ENCODE measurements around the gene RAB29. TPM values are rescaled to one million over a fixed set of nuclear protein-coding genes. Genes with fewer than 3 reads are reported as not detected.

The RAB29 gene
- total and polyA plus RNA-seq, 2 donors (not counting 1 experiment from before 2014, with no cell fraction given), result 34.5 to 35.2 TPM

- H3K4me3 ChIP-seq (replicated peaks in 1 of 4; ENCODE audit: control extremely low read depth in 1 of 4, insufficient read depth in 1 of 4, low read depth in 3 of 4, low read length in 4 of 4), result no peak overlapping the region
- no peaks in the 10 kb centered on the region for H3K36me3 ChIP-seq (ENCODE audit: control insufficient read depth, insufficient read depth, low read length)
- no peaks in the 10 kb centered on the region for H3K79me2 ChIP-seq (ENCODE audit: control insufficient read depth, insufficient read depth, low read length)
- no peak for DNase-seq (ENCODE audit: low read depth in 2 of 2)
- H4K20me1 ChIP-seq (ENCODE audit: control insufficient read depth, extremely low read depth, insufficient read depth, low read length), result no peaks in the 10 kb centered on the region
- no peak overlapping the region for H3K27ac ChIP-seq (ENCODE audit: insufficient read depth, low read length)
- TF ChIP-seq CTCF (conservative IDR thresholded peaks at IDR 0.05 in 1 of 2, IDR thresholded peaks at IDR 0.05 in 1 of 2; ENCODE audit: low read depth in 1 of 2, low read length in 2 of 2), result no peak
- no peak for TF ChIP-seq EZH2 (IDR thresholded peaks at IDR 0.05; ENCODE audit: low read length, missing control alignments)
- H3K9ac ChIP-seq (ENCODE audit: insufficient read depth, low read length), result no peak overlapping the region
- H3K4me2 ChIP-seq (ENCODE audit: extremely low read depth, insufficient read depth, low read length), result no peak overlapping the region
- H3K4me1 ChIP-seq (ENCODE audit: control insufficient read depth, extremely low read depth, insufficient read depth, low read length), result no peaks in the 10 kb centered on the region
- no peaks in the 10 kb centered on the region for H3K9me3 ChIP-seq (ENCODE audit: control insufficient read depth, insufficient read depth, low read depth, low read length)
- H2AFZ ChIP-seq (ENCODE audit: low read length), result no peak overlapping the region
- no peaks in the 10 kb centered on the region for H3K27me3 ChIP-seq (ENCODE audit: control insufficient read depth, insufficient read depth, low read length)
Measured at GRCh38 chr1:205785446-205785845, 10.2 kb upstream of the RAB29 start.

DNA sequence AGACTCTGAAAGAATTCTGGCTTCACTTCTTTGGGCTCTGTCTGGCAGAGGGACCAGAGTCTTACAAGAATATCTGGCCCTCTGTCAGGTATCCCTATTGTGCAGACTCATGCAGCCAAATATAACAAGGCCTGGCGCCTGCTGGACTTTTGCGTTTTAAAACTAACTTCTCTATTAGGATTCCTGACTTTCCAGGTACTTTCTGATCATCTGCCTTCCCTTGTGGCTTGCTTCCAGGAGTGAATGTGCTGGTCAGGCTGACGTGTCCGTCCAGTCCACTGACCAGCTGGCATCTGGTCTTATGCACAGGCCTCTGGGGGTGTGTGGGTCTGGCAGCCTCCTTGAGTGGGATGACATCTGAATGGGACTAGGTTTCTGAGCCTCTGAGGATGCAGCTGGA is 8.6 kb upstream of the RAB29 start:
- no peaks in the 10 kb centered on the region for H3K9me3 ChIP-seq (ENCODE audit: control insufficient read depth, insufficient read depth, low read depth, low read length)
- no peak overlapping the region for H2AFZ ChIP-seq (ENCODE audit: low read length)
- H3K4me2 ChIP-seq (ENCODE audit: extremely low read depth, insufficient read depth, low read length), result no peak overlapping the region
- no peaks in the 10 kb centered on the region for H3K4me1 ChIP-seq (ENCODE audit: control insufficient read depth, extremely low read depth, insufficient read depth, low read length)
- no peak overlapping the region for H3K4me3 ChIP-seq (replicated peaks in 1 of 4; ENCODE audit: control extremely low read depth in 1 of 4, insufficient read depth in 1 of 4, low read depth in 3 of 4, low read length in 4 of 4)
- H3K9ac ChIP-seq (ENCODE audit: insufficient read depth, low read length), result no peak overlapping the region
- H3K79me2 ChIP-seq (ENCODE audit: control insufficient read depth, insufficient read depth, low read length), result no peaks in the 10 kb centered on the region
- no peak overlapping the region for H3K27ac ChIP-seq (ENCODE audit: insufficient read depth, low read length)
- DNase-seq (ENCODE audit: low read depth in 2 of 2), result peak in 1 of 2 donors; percentile 85
- H3K36me3 ChIP-seq (ENCODE audit: control insufficient read depth, insufficient read depth, low read length), result no peaks in the 10 kb centered on the region
- H4K20me1 ChIP-seq (ENCODE audit: control insufficient read depth, extremely low read depth, insufficient read depth, low read length), result no peaks in the 10 kb centered on the region
- TF ChIP-seq CTCF (conservative IDR thresholded peaks at IDR 0.05 in 1 of 2, IDR thresholded peaks at IDR 0.05 in 1 of 2; ENCODE audit: low read depth in 1 of 2, low read length in 2 of 2) (no peak), EZH2 (IDR thresholded peaks at IDR 0.05; ENCODE audit: low read length, missing control alignments) (no peak)
- no peaks in the 10 kb centered on the region for H3K27me3 ChIP-seq (ENCODE audit: control insufficient read depth, insufficient read depth, low read length)

- DNase-seq (ENCODE audit: low read depth in 2 of 2), result no peak
- no peak overlapping the region for H3K27ac ChIP-seq (ENCODE audit: insufficient read depth, low read length)
- no peaks in the 10 kb centered on the region for H3K36me3 ChIP-seq (ENCODE audit: control insufficient read depth, insufficient read depth, low read length)
- H3K9ac ChIP-seq (ENCODE audit: insufficient read depth, low read length), result no peak overlapping the region
- no peaks in the 10 kb centered on the region for H3K27me3 ChIP-seq (ENCODE audit: control insufficient read depth, insufficient read depth, low read length)
- H3K4me1 ChIP-seq (ENCODE audit: control insufficient read depth, extremely low read depth, insufficient read depth, low read length), result no peaks in the 10 kb centered on the region
- H3K79me2 ChIP-seq (ENCODE audit: control insufficient read depth, insufficient read depth, low read length), result no peaks in the 10 kb centered on the region
- no peak overlapping the region for H3K4me2 ChIP-seq (ENCODE audit: extremely low read depth, insufficient read depth, low read length)
- no peaks in the 10 kb centered on the region for H4K20me1 ChIP-seq (ENCODE audit: control insufficient read depth, extremely low read depth, insufficient read depth, low read length)
- no peak overlapping the region for H2AFZ ChIP-seq (ENCODE audit: low read length)
- H3K4me3 ChIP-seq (replicated peaks in 1 of 4; ENCODE audit: control extremely low read depth in 1 of 4, insufficient read depth in 1 of 4, low read depth in 3 of 4, low read length in 4 of 4), result no peak overlapping the region
- no peak for TF ChIP-seq CTCF (conservative IDR thresholded peaks at IDR 0.05 in 1 of 2, IDR thresholded peaks at IDR 0.05 in 1 of 2; ENCODE audit: low read depth in 1 of 2, low read length in 2 of 2)
- no peak for TF ChIP-seq EZH2 (IDR thresholded peaks at IDR 0.05; ENCODE audit: low read length, missing control alignments)
- H3K9me3 ChIP-seq (ENCODE audit: control insufficient read depth, insufficient read depth, low read depth, low read length), result no peaks in the 10 kb centered on the region
Measured at GRCh38 chr1:205783433-205783795, 8.1 kb upstream of the RAB29 start.
